Measurements from ENCODE around the gene DDX60. TPM values are rescaled to one million over a fixed set of nuclear protein-coding genes. Genes with fewer than 3 reads are reported as not detected.
"Not testable (repeated sequence)": the region's sequence is repeated elsewhere in the genome, so short reads cannot be mapped to it uniquely, and the experiment has no call there.

DDX60 gene
- total RNA-seq, 2 experiments from 2014 or later, result not detected

- no peak overlapping the region for H3K27ac ChIP-seq (ENCODE audit: low read depth, low read length, poor library complexity, severe bottlenecking)
- no peaks in the 10 kb centered on the region for H4K20me1 ChIP-seq (ENCODE audit: insufficient read depth, low read length)
- no TSS peak for BruUV-seq (replicated peaks)
- no peak overlapping the region for H3K4me3 ChIP-seq (ENCODE audit: low read depth, low read length, poor library complexity, severe bottlenecking)
- no peaks in the 10 kb centered on the region for H3K4me1 ChIP-seq (ENCODE audit: insufficient read depth, low read length, poor library complexity, severe bottlenecking)
- ChIA-PET POLR2A (interaction anchor here (0.6 kb wide), 1 partner anchor 17 kb away, joined by 3 read pairs; no protein-coding TSS in a partner anchor), CTCF (ENCODE audit: unreplicated experiment) (no interaction called here)
- H3K79me2 ChIP-seq (ENCODE audit: insufficient read depth, low read depth, low read length), result no peaks in the 10 kb centered on the region
- H3K4me2 ChIP-seq (ENCODE audit: low read length), result no peak overlapping the region
- TF ChIP-seq EZH2phosphoT487 (IDR thresholded peaks at IDR 0.05; ENCODE audit: borderline replicate concordance, low read depth, low read length), result no peak
- TF ChIP-seq CTCF (conservative IDR thresholded peaks at IDR 0.05; ENCODE audit: low read length), result no peak
- intact Hi-C loops (cut with micrococcal nuclease; ENCODE audit: unreplicated experiment), result no loop called here
- no peaks in the 10 kb centered on the region for H3K36me3 ChIP-seq (ENCODE audit: insufficient read depth, low read length)
- H2AFZ ChIP-seq (ENCODE audit: low read length), result no peak overlapping the region
- H3K9me2 ChIP-seq (ENCODE audit: insufficient read depth, low read length), result no peaks in the 10 kb centered on the region
- H3K9me3 ChIP-seq (ENCODE audit: low read length), result no peaks in the 10 kb centered on the region
- no peak for DNase-seq (ENCODE audit: low spot score)
Observed at GRCh38 chr4:168293386-168293975, 25.1 kb downstream of the DDX60 start.

GRCh38 chr4:168291242-168291641 is 27.3 kb downstream of the DDX60 start:
- Histone ChIP-seq H3K79me2 (ENCODE audit: insufficient read depth, low read depth, low read length) (no peaks in the 10 kb centered on the region), H3K9me3 (ENCODE audit: low read length) (no peaks in the 10 kb centered on the region), H3K9me2 (ENCODE audit: insufficient read depth, low read length) (no peaks in the 10 kb centered on the region), H3K4me3 (ENCODE audit: low read depth, low read length, poor library complexity, severe bottlenecking) (no peak overlapping the region), H4K20me1 (ENCODE audit: insufficient read depth, low read length) (no peaks in the 10 kb centered on the region), H3K27ac (ENCODE audit: low read depth, low read length, poor library complexity, severe bottlenecking) (no peak overlapping the region), H2AFZ (ENCODE audit: low read length) (no peak overlapping the region), H3K4me2 (ENCODE audit: low read length) (no peak overlapping the region), H3K4me1 (ENCODE audit: insufficient read depth, low read length, poor library complexity, severe bottlenecking) (no peaks in the 10 kb centered on the region), H3K36me3 (ENCODE audit: insufficient read depth, low read length) (no peaks in the 10 kb centered on the region)
- ChIA-PET POLR2A (interaction anchor here (0.9 kb wide), 1 partner anchor 18 kb away, joined by 3 read pairs; no protein-coding TSS in a partner anchor), CTCF (ENCODE audit: unreplicated experiment) (no interaction called here)
- BruUV-seq (replicated peaks), result no TSS peak
- DNase-seq (ENCODE audit: low spot score), result no peak
- no peak for TF ChIP-seq CTCF (conservative IDR thresholded peaks at IDR 0.05; ENCODE audit: low read length)
- no peak for TF ChIP-seq EZH2phosphoT487 (IDR thresholded peaks at IDR 0.05; ENCODE audit: borderline replicate concordance, low read depth, low read length)
- intact Hi-C loops (cut with micrococcal nuclease; ENCODE audit: unreplicated experiment), result no loop called here

GRCh38 chr4:168285850-168286249 is 32.7 kb downstream of the DDX60 start:
- H3K27ac ChIP-seq (ENCODE audit: low read depth, low read length, poor library complexity, severe bottlenecking); DNase-seq (ENCODE audit: low spot score); H3K9me3 ChIP-seq (ENCODE audit: low read length); intact Hi-C loops (cut with micrococcal nuclease; ENCODE audit: unreplicated experiment); H3K4me1 ChIP-seq (ENCODE audit: insufficient read depth, low read length, poor library complexity, severe bottlenecking); H3K79me2 ChIP-seq (ENCODE audit: insufficient read depth, low read depth, low read length); H3K4me2 ChIP-seq (ENCODE audit: low read length); BruUV-seq (replicated peaks); H3K4me3 ChIP-seq (ENCODE audit: low read depth, low read length, poor library complexity, severe bottlenecking); H3K36me3 ChIP-seq (ENCODE audit: insufficient read depth, low read length); H4K20me1 ChIP-seq (ENCODE audit: insufficient read depth, low read length); CTCF ChIA-PET (ENCODE audit: unreplicated experiment); H2AFZ ChIP-seq (ENCODE audit: low read length); H3K9me2 ChIP-seq (ENCODE audit: insufficient read depth, low read length); POLR2A ChIA-PET: not testable (repeated sequence)
